ENCODE data around the gene C22orf39.

C22orf39 gene

GRCh38 chr22:19447330-19448075 lies at the start of gene C22orf39:
Gene C22orf39 (minus strand): TSS chr22:19447711. CDS start chr22:19447688, 23 bp downstream.
- DNase-seq: peak; percentile 86 to 93

DNA sequence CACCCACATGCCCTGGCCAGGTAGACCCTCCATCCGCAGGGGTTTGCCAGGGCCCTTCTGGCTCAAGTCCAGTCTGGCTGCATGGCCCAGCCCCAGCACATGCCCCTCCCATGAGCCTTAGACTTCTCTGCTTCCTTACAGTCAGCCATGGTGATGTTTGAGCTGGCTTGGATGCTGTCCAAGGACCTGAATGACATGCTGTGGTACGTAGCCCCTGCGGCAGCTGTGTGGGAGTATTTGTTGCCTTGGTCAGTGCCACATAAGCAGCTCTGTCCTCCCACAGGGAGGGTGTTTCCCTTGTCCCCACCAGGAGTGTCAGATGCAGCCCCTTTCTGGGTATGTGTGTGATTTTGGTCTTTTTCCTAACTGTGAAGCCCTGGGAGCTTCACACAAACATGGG lies 49.7 kb upstream of the C22orf39 start:
- DNase-seq: peak; percentile 46 to 62

- no peak for DNase-seq
Measured at GRCh38 chr22:19496324-19496630, 48.8 kb upstream of the C22orf39 start.

- peak in 1 of 2 experiments; percentile 15 for DNase-seq
Measured at GRCh38 chr22:19495562-19496323, 48.2 kb upstream of the C22orf39 start.

DNA sequence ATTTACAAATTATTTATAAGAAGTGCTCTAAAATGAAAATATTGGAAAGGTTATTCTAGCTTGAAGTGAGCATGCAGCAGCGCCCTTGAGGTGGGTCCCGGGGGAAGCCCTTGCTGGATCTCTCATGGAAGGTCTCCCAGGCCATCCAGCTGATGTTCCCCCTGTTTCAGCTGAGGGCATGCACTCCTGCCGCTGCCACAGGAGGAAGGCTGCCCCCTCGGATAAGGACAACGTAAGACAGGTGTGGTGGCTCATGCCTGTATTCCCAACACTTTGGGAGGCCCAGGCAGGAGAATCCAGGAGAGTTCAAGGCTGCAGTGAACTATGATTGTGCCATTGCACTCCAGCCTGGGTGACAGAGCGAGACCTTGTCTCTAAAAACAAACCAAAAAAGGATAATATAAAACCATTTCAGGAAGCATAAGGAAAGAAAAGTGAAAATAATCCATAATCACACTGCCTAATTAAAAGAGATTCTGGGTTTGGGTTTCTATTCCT lies 47.2 kb upstream of the C22orf39 start:
- no peak for DNase-seq

GRCh38 chr22:19494001-19494560 lies 46.6 kb upstream of the C22orf39 start:
- no peak for DNase-seq

- DNase-seq: no peak
Measured at GRCh38 chr22:19492504-19493174, 45.1 kb upstream of the C22orf39 start.

- DNase-seq: no peak
Measured at GRCh38 chr22:19490628-19491230, 43.2 kb upstream of the C22orf39 start.

DNA sequence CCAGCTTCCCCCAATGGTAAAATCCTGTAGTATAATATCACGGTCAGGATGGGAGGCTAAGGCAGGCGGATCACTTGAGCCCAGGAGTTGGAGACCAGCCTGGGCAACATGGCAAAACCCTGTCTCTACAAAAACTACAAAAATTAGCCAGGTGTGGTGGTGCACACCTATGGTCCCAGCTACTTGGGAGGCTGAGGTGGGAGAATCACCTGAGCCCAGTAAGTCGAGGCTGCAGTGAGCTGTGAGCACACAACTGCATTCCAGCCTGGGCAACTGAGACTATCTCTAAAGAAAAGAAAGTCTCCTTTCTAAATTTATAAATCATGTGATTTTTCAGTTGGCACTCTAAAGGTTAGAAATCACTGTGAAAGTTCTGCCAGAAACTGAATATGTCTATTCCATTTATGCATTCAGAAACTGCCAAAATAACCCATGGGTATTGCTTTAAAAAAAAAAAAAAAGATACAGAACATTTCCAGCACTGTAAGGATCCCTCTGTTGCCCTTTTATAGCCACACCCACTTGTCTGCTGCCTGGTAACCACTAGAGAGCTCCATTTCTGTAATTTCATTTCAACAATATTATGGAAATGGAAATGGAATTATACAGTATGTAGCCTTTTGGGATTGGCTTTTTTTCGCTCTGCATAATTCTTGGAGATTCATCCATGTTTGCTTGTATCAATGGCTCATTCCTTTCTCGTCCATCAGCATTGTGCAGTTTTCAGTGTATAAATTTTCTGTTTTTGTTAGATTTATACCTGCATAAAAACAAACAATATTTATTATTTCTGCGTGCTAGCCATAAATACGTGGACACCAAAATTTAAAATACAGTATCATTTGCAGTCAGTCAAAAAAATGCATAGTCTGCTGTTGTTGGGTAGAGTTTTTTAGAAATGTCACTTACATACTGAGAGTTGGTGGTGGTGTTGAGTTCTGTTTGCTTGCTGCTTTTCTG lies 41.7 kb upstream of the C22orf39 start:
- DNase-seq: no peak

GRCh38 chr22:19488285-19488684 lies 40.8 kb upstream of the C22orf39 start:
- no peak for DNase-seq

DNA sequence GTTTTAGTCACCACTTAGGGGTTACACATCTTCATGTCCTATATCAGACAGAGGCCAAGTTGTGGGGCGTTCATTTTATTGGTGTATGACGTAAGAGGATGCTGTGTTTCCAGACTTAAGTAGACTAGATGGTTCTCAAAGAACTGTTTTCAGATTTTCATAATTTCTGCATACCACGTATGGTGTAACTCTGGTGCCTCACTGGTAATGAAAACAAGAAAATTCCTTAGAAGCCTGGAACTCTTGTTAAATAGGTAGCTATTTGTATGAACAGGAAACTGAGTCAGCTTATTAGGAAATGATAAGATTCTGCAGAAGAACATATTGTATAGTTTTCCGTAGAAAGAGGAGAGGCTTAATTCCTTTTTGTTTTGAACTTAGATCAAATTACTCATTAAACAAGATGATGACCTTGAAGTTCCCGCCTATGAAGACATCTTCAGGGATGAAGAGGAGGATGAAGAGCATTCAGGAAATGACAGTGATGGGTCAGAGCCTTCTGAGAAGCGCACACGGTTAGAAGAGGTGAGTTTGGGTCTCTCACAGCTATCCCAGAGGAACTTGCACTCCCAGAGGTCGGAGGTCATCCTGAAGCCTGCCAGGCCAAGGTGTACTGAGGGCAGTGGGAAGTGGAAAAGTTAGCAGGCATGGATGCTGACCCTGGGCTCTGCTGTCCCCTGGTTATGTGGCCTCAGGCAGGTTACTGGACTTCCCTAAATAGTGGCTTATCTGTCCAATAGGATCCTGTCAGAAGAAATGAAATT lies 36.2 kb upstream of the C22orf39 start:
- DNase-seq: no peak

DNA sequence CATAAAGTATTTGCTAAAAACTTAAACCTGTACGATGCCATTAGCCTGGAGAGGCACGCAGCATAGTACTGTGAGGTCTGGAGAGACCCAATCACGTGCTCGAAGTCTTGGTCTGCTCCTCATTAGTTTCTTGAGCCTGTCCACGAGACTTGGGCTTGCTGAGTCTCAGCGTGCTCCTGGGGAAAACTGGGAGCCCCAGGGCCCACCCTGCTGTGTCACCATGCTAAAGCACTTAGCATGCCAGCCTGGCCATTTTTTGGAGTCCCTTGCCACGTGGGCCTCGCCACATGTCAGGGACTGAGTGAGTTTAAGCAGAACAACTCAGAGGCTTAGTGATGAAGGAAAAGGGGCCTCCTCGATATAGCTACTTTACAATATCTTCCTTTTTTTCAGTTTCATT lies 34.8 kb upstream of the C22orf39 start:
- no peak for DNase-seq

GRCh38 chr22:19480789-19481188 lies 33.3 kb upstream of the C22orf39 start:
- no peak for DNase-seq

- DNase-seq: no peak
Measured at GRCh38 chr22:19480173-19480568, 32.7 kb upstream of the C22orf39 start.

- DNase-seq: peak; percentile 97 to 98
Measured at GRCh38 chr22:19479355-19480172, 32.1 kb upstream of the C22orf39 start, which contains the start of gene CDC45. Gene CDC45 (plus strand): TSS chr22:19479920. CDS start chr22:19479969, 49 bp downstream.

GRCh38 chr22:19478901-19479354 lies 31.4 kb upstream of the C22orf39 start, which contains the start of gene UFD1:
Gene UFD1 (minus strand): TSS chr22:19479193. CDS start chr22:19479085, 108 bp downstream.
- peak; percentile 78 to 80 for DNase-seq

GRCh38 chr22:19478045-19478900 lies 30.8 kb upstream of the C22orf39 start:
- DNase-seq: no peak

GRCh38 chr22:19477321-19478044 lies 30.0 kb upstream of the C22orf39 start:
- no peak for DNase-seq

All from SHP77 (cell line).